Lung (tissue), 16 donors: ENCODE results near the gene CELF6. TPM values are rescaled to one million over a fixed set of nuclear protein-coding genes. Genes with fewer than 3 reads are reported as not detected.

Source experiments
- ATAC-seq: fragments of 200-7000 bp; cut with Tn5 transposase; one replicate; pipeline ENCODE4 v1.9.1; 2020; ENCODE audit warnings: moderate number of reproducible peaks; ENCODE audit not compliant: insufficient read depth, low FRiP score
- DNase-seq, 3 donors: peaks; one replicate each; pipeline ENCODE4 v3.0.0-alpha.2; 2013 to 2017
- H3K27ac ChIP-seq, 2 donors: one replicate each; pipeline ENCODE4 v1.5.1; 2013; ENCODE audit warnings: mild to moderate bottlenecking in 2 of 2, moderate library complexity in 2 of 2, control low read depth in 1 of 2, inconsistent platforms in 1 of 2, low read depth in 1 of 2, low read length in 1 of 2
- H3K27me3 ChIP-seq, 3 donors: one replicate each; pipeline ENCODE4 v1.5.1; 2013; ENCODE audit warnings: low read length in 2 of 3; ENCODE audit not compliant: control insufficient read depth in 3 of 3, insufficient read depth in 3 of 3
- H3K36me3 ChIP-seq, 4 donors: one replicate each; pipeline ENCODE4 v1.5.1; 2013; ENCODE audit warnings: low read length in 4 of 4, mild to moderate bottlenecking in 1 of 4, moderate library complexity in 1 of 4; ENCODE audit not compliant: control insufficient read depth in 4 of 4, insufficient read depth in 4 of 4
- H3K4me1 ChIP-seq, 5 donors: one replicate each; pipeline ENCODE4 v1.5.1; 2013; ENCODE audit warnings: low read length in 5 of 5, mild to moderate bottlenecking in 2 of 5, moderate library complexity in 1 of 5; ENCODE audit not compliant: control insufficient read depth in 5 of 5, insufficient read depth in 5 of 5
- H3K4me3 ChIP-seq: one replicate; pipeline ENCODE4 v1.5.1; 2013; ENCODE audit warnings: mild to moderate bottlenecking, control low read depth, moderate library complexity
- H3K9ac ChIP-seq, 2 donors: one replicate each; pipeline ENCODE4 v1.5.1; 2013; ENCODE audit warnings: low read length in 2 of 2, control low read depth in 1 of 2; ENCODE audit not compliant: insufficient read depth in 1 of 2
- H3K9me3 ChIP-seq, 4 donors: one replicate each; pipeline ENCODE4 v1.5.1; 2013; ENCODE audit warnings: low read length in 3 of 4, mild to moderate bottlenecking in 1 of 4, moderate library complexity in 1 of 4; ENCODE audit not compliant: control insufficient read depth in 4 of 4, insufficient read depth in 3 of 4
- WGBS, 2 donors: extraction: QIAGEN DNeasy Blood & Tissue Kit; methylation state at CpG; one replicate each; pipeline ENCODE4 v1.1.7; 2013; 5-methylcytosine and 5-hydroxymethylcytosine counted together
- long read RNA-seq, 5 donors: transcript quantifications; one replicate each; lab custom pipeline, GENCODE V29; 2026
- polyA plus RNA-seq, 2 donors: library from polyadenylated mRNA; stranded (reverse); fragments of 200-250 nt; gene quantifications; one replicate each; pipeline ENCODE4 v1.2.1, GENCODE V29; 2013
- total RNA-seq, 2 donors: library from RNA; depleted of rRNA in 1 of 2; stranded (reverse); fragments of >200 nt in 1 of 2; gene quantifications; one replicate each; pipeline ENCODE4 v1.2.1, GENCODE V29; 2014 to 2021
- TF ChIP-seq, protein P1 (sequence below): IDR thresholded peaks from 2 replicates; pipeline ENCODE4 v1.5.1; 2012; ENCODE audit warnings: mild to moderate bottlenecking; ENCODE audit errors: control extremely low read depth, extremely low read depth
- donor health status: control.
- donor health status: control.
- donor health status: Bipolar disorder and iron deficiency.
- donor health status: healthy.
- donor health status: DM: yes; HTN: yes; CAD: no.

CELF6 gene
- total RNA-seq (1 to 10 TPM; 2.1 to 3.4 TPM), polyA plus RNA-seq (1 to 10 TPM; 3.4 to 6.4 TPM)
- long read RNA-seq, donor 1, result 0 reads
- long read RNA-seq, donor 2, result 0 reads
- long read RNA-seq, donor 3, result 0 reads
- long read RNA-seq, donor 4, result 0 reads
- long read RNA-seq, donor 5, result 0 reads

GRCh38 chr15:72319985-72320671 lies at the start of gene CELF6:
Gene CELF6 (minus strand): TSS chr15:72320157. CDS start chr15:72319874, 283 bp downstream.
- Histone ChIP-seq H3K4me1 (peaks cover 0 to 9% (median 0%) of the 10 kb centered on the region in 5 donors), H3K27ac (no peak within 1 kb of the TSS), H3K4me3 (peak within 1 kb of the TSS; percentile 43), H3K9ac (no peak within 1 kb of the TSS), H3K36me3 (no peaks in the 10 kb centered on the region), H3K9me3 (peaks cover 0 to 5% (median 0%) of the 10 kb centered on the region in 4 donors), H3K27me3 (no peaks in the 10 kb centered on the region)
- TF ChIP-seq, protein P1, sequence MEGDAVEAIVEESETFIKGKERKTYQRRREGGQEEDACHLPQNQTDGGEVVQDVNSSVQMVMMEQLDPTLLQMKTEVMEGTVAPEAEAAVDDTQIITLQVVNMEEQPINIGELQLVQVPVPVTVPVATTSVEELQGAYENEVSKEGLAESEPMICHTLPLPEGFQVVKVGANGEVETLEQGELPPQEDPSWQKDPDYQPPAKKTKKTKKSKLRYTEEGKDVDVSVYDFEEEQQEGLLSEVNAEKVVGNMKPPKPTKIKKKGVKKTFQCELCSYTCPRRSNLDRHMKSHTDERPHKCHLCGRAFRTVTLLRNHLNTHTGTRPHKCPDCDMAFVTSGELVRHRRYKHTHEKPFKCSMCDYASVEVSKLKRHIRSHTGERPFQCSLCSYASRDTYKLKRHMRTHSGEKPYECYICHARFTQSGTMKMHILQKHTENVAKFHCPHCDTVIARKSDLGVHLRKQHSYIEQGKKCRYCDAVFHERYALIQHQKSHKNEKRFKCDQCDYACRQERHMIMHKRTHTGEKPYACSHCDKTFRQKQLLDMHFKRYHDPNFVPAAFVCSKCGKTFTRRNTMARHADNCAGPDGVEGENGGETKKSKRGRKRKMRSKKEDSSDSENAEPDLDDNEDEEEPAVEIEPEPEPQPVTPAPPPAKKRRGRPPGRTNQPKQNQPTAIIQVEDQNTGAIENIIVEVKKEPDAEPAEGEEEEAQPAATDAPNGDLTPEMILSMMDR, result no peak
- ATAC-seq (peak; percentile 64), DNase-seq (peak; percentile 90 to 94 (median 90))
- 0 to 2% methylated on average over 48 to 58 of the region's 58 CpGs for WGBS, 2 donors

DNA sequence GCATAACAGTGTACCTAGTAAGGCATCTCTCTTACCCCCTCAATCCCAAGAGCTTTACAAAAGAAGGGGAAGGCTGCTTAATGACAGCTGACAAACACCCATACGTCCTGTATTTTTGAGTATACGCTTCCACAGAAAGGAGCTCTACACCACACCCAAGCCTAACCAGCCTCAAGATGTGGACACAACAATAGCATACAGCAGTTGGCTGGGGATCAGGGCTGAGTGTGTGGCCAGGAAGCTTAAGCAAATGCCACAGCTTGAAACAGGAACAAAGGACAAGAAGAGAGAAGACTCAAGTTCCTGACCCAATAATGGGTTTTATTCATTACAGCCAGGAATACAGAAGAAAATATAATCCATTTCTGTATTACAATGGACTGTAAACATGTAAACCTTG lies 48.9 kb upstream of the CELF6 start:
- H3K27ac ChIP-seq, result no peak overlapping the region
- H3K4me1 ChIP-seq, result peaks cover 0 to 7% (median 0%) of the 10 kb centered on the region in 5 donors
- H3K4me3 ChIP-seq, result no peak overlapping the region
- TF ChIP-seq, protein P1, result no peak
- H3K36me3 ChIP-seq, result peaks cover 0 to 6% (median 2%) of the 10 kb centered on the region in 4 donors
- ATAC-seq, result no peak
- no peaks in the 10 kb centered on the region for H3K27me3 ChIP-seq
- H3K9me3 ChIP-seq, result no peaks in the 10 kb centered on the region
- 16 to 44% methylated on average over 2 of the region's 2 CpGs for WGBS, 2 donors
- peak in 1 of 3 donors; percentile 15 for DNase-seq
- no peak overlapping the region for H3K9ac ChIP-seq

DNA sequence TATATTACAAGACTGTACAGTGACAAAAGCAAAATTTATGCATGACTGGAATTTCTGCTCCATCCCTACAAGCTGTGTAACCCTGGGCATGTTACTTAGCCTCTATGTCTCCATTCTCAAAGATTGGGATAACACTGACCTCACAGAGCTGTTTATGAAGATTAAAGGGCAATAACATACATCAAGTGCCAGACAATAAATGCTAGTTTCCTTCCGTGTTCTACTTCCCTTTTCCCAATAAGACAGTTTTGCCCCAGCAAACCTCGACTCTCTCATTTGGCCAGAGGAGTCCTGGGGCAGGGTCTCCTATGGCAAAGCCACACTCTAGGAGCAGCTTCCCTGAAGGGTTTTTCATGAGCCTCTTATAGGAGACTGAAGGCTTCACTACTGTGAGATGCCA lies 48.4 kb upstream of the CELF6 start:
- Histone ChIP-seq H3K27ac (peak overlapping the region in 1 of 2 donors; percentile 57), H3K9me3 (no peaks in the 10 kb centered on the region), H3K4me1 (peaks cover 0 to 6% (median 0%) of the 10 kb centered on the region in 5 donors), H3K9ac (no peak overlapping the region), H3K27me3 (no peaks in the 10 kb centered on the region), H3K36me3 (peaks cover 0 to 6% (median 2%) of the 10 kb centered on the region in 4 donors), H3K4me3 (no peak overlapping the region)
- ATAC-seq (no peak), DNase-seq (no peak)
- 23 to 54% methylated on average over 2 of the region's 2 CpGs for WGBS, 2 donors
- TF ChIP-seq, protein P1, result no peak
